MM.1S (cell line): ENCODE data around the gene SSTR4.

Experiments
- DNase-seq: peaks from one replicate; pipeline ENCODE4 v3.0.0-alpha.2; 2015
- H2AFZ ChIP-seq: fragments of 300-600 bp; sonication (generic); 2 replicates; pipeline ENCODE4 v1.6.0; 2016; ENCODE audit warnings: antibody characterized with exemption, low read length
- H3F3A ChIP-seq: fragments of 300-600 bp; sonication (generic); 2 replicates; pipeline ENCODE4 v1.6.1; 2016; ENCODE audit warnings: mild to moderate bottlenecking, antibody characterized with exemption, low read length, moderate library complexity, mixed read lengths; ENCODE audit not compliant: insufficient read depth
- H3K27ac ChIP-seq: fragments of 300-600 bp; sonication (generic); 2 replicates; pipeline ENCODE4 v1.5.1; 2016; ENCODE audit warnings: mild to moderate bottlenecking, low read length
- H3K27me3 ChIP-seq: fragments of 300-600 bp; sonication (generic); replicated peaks from 2 replicates; pipeline ENCODE4 v1.6.0; 2016; ENCODE audit warnings: low read length; ENCODE audit not compliant: insufficient read depth
- H3K36me3 ChIP-seq: fragments of 300-600 bp; sonication (generic); replicated peaks from 2 replicates; pipeline ENCODE4 v1.6.1; 2016; ENCODE audit warnings: mild to moderate bottlenecking, low read length, mixed read lengths; ENCODE audit not compliant: insufficient read depth
- H3K4me1 ChIP-seq: fragments of 300-600 bp; sonication (generic); 2 replicates; pipeline ENCODE4 v1.6.1; 2016; ENCODE audit warnings: low read length, mixed read lengths
- H3K4me2 ChIP-seq: fragments of 300-600 bp; sonication (generic); 2 replicates; pipeline ENCODE4 v1.6.0; 2016; ENCODE audit warnings: low read depth, low read length
- H3K4me3 ChIP-seq: fragments of 300-600 bp; sonication (generic); 2 replicates; pipeline ENCODE4 v1.5.1; 2016; ENCODE audit warnings: low read length, mixed read lengths
- H3K79me2 ChIP-seq: fragments of 300-600 bp; sonication (generic); 2 replicates; pipeline ENCODE4 v1.6.1; 2016; ENCODE audit warnings: mixed run types, low read length, mixed read lengths
- H3K9ac ChIP-seq: fragments of 300-600 bp; sonication (generic); 2 replicates; pipeline ENCODE4 v1.6.1; 2016; ENCODE audit warnings: low read length, mixed read lengths
- H3K9me2 ChIP-seq: fragments of 300-600 bp; sonication (generic); replicated peaks from 2 replicates; pipeline ENCODE4 v1.6.1; 2016; ENCODE audit warnings: mild to moderate bottlenecking, low read length, mixed read lengths; ENCODE audit not compliant: insufficient read depth
- H3K9me3 ChIP-seq: fragments of 300-600 bp; sonication (generic); replicated peaks from 2 replicates; pipeline ENCODE4 v1.6.1; 2016; ENCODE audit warnings: mild to moderate bottlenecking, low read length, mixed read lengths; ENCODE audit not compliant: insufficient read depth
- H4K20me1 ChIP-seq: fragments of 300-600 bp; sonication (generic); 2 replicates; pipeline ENCODE4 v1.6.1; 2016; ENCODE audit warnings: mild to moderate bottlenecking, low read length, moderate library complexity, mixed read lengths; ENCODE audit not compliant: insufficient read depth
- EZH2 ChIP-seq: fragments of 300-600 bp; sonication (generic); optimal IDR thresholded peaks from 2 replicates; pipeline ENCODE3; 2017; ENCODE audit warnings: low read depth, mild to moderate bottlenecking, antibody characterized with exemption, low read length, mixed read lengths
- EZH2phosphoT487 ChIP-seq: fragments of 300-600 bp; sonication (generic); IDR thresholded peaks from 2 replicates; pipeline ENCODE4 v1.6.1; 2018; ENCODE audit warnings: antibody characterized with exemption, low read length
- TF ChIP-seq, protein P1 (sequence below): fragments of 300-600 bp; sonication (generic); IDR thresholded peaks from 2 replicates; pipeline ENCODE4 v1.5.1; 2016; ENCODE audit warnings: antibody characterized with exemption, low read length, mixed read lengths

Gene SSTR4

DNA sequence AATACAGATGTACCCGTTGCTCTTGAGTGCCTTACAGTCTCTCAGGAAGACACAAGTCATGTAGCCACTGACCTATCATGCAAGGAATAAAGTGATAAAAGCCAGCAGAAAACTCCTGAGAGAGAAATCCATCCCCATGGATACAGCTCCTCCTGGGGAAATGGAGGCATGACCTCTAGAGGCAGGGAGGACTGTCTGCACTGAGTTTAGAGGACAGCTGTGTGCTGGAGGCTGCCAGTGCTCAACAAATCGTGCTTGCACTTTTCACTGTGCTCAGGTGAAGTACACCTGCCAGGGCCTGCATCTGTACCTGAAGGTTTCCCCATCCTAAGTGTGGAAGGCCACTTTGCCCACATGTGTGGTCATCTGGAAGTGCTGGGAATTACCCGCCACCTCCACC, 38.9 kb downstream of the SSTR4 start:
- Histone ChIP-seq H2AFZ (no peak overlapping the region), H3K4me2 (no peak overlapping the region)
- no peak for DNase-seq

DNA sequence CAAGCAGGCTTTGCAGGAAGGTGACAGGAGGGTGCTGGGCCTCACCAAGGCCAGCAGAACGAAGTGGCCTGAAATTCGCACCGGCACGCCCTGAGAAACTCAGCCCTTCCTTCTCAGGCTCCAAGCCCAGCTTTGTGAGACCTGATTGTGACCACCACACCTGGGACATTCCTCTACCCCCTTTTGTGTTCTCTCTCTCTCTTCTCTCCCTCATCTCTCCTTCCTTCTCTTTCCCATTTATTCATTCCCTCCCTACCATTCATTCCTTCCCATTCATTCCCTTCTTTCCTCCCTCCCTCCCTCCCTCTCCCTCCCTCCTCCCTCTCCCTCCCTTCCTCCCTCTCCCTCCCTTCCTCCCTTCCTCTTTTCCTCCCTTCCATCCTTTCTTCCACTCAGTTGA, 42.2 kb downstream of the SSTR4 start:
- H3K4me3 ChIP-seq, result no peak overlapping the region
- no peak for DNase-seq
- no peak overlapping the region for H3K27ac ChIP-seq
- H2AFZ ChIP-seq, result no peak overlapping the region
- no peaks in the 10 kb centered on the region for H3K9me3 ChIP-seq
- H3K27me3 ChIP-seq, result no peaks in the 10 kb centered on the region
- H3K36me3 ChIP-seq, result no peaks in the 10 kb centered on the region
- no peaks in the 10 kb centered on the region for H4K20me1 ChIP-seq
- no peak overlapping the region for H3K9ac ChIP-seq
- no peaks in the 10 kb centered on the region for H3F3A ChIP-seq
- H3K4me1 ChIP-seq, result no peaks in the 10 kb centered on the region
- no peaks in the 10 kb centered on the region for H3K79me2 ChIP-seq
- TF ChIP-seq, protein P1, sequence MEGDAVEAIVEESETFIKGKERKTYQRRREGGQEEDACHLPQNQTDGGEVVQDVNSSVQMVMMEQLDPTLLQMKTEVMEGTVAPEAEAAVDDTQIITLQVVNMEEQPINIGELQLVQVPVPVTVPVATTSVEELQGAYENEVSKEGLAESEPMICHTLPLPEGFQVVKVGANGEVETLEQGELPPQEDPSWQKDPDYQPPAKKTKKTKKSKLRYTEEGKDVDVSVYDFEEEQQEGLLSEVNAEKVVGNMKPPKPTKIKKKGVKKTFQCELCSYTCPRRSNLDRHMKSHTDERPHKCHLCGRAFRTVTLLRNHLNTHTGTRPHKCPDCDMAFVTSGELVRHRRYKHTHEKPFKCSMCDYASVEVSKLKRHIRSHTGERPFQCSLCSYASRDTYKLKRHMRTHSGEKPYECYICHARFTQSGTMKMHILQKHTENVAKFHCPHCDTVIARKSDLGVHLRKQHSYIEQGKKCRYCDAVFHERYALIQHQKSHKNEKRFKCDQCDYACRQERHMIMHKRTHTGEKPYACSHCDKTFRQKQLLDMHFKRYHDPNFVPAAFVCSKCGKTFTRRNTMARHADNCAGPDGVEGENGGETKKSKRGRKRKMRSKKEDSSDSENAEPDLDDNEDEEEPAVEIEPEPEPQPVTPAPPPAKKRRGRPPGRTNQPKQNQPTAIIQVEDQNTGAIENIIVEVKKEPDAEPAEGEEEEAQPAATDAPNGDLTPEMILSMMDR, result no peak
- TF ChIP-seq EZH2, result no peak
- no peak for TF ChIP-seq EZH2phosphoT487
- H3K9me2 ChIP-seq, result no peaks in the 10 kb centered on the region
- no peak overlapping the region for H3K4me2 ChIP-seq

More for the DNA sequence above, 38.9 kb downstream of the SSTR4 start:
- no peak overlapping the region for H3K9ac ChIP-seq
- no peaks in the 10 kb centered on the region for H3F3A ChIP-seq
- no peak overlapping the region for H3K27ac ChIP-seq
- no peak overlapping the region for H3K4me3 ChIP-seq
- H3K4me1 ChIP-seq, result no peaks in the 10 kb centered on the region
- no peaks in the 10 kb centered on the region for H3K9me3 ChIP-seq
- H3K79me2 ChIP-seq, result no peaks in the 10 kb centered on the region
- no peaks in the 10 kb centered on the region for H3K9me2 ChIP-seq
- no peak for TF ChIP-seq EZH2phosphoT487
- no peak for TF ChIP-seq EZH2
- TF ChIP-seq, protein P1, result no peak
- H3K27me3 ChIP-seq, result no peaks in the 10 kb centered on the region
- H3K36me3 ChIP-seq, result no peaks in the 10 kb centered on the region
- H4K20me1 ChIP-seq, result no peaks in the 10 kb centered on the region

DNA sequence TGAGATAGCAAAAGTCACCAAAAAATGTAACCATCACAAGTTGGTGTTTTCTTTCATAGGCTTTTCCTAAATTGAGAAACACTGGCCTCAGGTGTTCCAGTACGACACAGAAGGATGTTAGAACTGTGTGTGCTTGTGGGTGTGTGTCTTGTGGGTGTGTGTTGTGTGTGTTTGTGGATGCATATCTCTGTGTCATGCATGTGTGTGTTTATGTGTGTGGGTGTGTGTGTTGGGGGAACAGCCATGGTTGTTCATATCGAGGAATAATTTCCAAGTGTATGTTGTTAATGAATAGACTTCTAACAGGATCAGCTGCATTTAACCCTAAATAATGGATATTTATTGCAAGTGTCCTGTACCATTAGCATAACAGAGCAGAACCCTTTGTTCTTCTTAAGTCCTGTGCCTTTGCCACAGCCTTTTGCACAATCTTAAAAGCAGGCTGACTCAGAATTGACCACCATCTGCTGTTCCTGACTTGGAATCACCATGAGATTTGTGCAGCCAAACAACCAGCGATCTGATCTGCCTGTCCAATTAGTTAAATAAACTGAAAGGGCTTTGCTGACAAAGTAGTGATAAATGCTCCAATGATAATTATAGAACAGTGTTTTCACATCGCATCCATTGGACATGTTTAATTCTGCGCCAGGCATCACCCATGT, 43.4 kb downstream of the SSTR4 start:
- no peak overlapping the region for H3K9ac ChIP-seq
- no peak overlapping the region for H3K4me3 ChIP-seq
- no peak overlapping the region for H3K27ac ChIP-seq
- H3K27me3 ChIP-seq, result no peaks in the 10 kb centered on the region
- H3K36me3 ChIP-seq, result no peaks in the 10 kb centered on the region
- no peak for DNase-seq
- no peaks in the 10 kb centered on the region for H3K9me2 ChIP-seq
- H3K4me1 ChIP-seq, result no peaks in the 10 kb centered on the region
- H3K79me2 ChIP-seq, result no peaks in the 10 kb centered on the region
- H2AFZ ChIP-seq, result no peak overlapping the region
- no peaks in the 10 kb centered on the region for H4K20me1 ChIP-seq
- H3F3A ChIP-seq, result no peaks in the 10 kb centered on the region
- TF ChIP-seq EZH2phosphoT487, result no peak
- TF ChIP-seq EZH2, result no peak
- TF ChIP-seq, protein P1, result no peak
- no peak overlapping the region for H3K4me2 ChIP-seq
- no peaks in the 10 kb centered on the region for H3K9me3 ChIP-seq

DNA sequence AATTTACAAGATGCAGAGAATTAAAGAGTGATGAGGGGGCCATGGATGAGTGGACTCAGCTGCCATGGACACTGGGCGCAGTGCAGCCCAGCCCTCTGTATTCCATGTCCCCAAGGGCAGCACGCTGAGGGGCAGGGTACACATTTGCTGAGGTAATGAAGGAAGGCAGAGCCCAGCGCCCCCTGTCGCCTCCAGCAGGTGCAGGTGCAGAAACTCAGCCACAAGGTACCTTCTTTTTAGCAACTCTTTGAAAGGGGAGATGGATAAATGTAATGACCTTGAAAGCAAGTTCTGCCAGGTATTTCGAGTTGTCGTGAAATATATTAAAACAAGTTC, 43.9 kb downstream of the SSTR4 start:
- Histone ChIP-seq H3K4me1 (no peaks in the 10 kb centered on the region), H3K27me3 (no peaks in the 10 kb centered on the region), H3K36me3 (no peaks in the 10 kb centered on the region), H3K27ac (no peak overlapping the region), H3F3A (no peaks in the 10 kb centered on the region), H3K4me2 (no peak overlapping the region), H3K9ac (no peak overlapping the region), H4K20me1 (no peaks in the 10 kb centered on the region), H3K9me3 (no peaks in the 10 kb centered on the region), H2AFZ (no peak overlapping the region), H3K9me2 (no peaks in the 10 kb centered on the region), H3K79me2 (no peaks in the 10 kb centered on the region), H3K4me3 (no peak overlapping the region)
- DNase-seq, result no peak
- TF ChIP-seq, protein P1, result no peak; the same call in 1 of the 2 replicates
- TF ChIP-seq EZH2, result no peak
- no peak for TF ChIP-seq EZH2phosphoT487
